ENCODE results near the gene PTPRF.

Gene PTPRF

GRCh38 chr1:43507296-43508295 lies 23.1 kb upstream of the PTPRF start:
- no peak for DNase-seq (ENCODE audit: low read depth)
- no peak for TF ChIP-seq CTCF (IDR thresholded peaks at IDR 0.05; ENCODE audit: control insufficient read depth, extremely low read depth, insufficient read depth)
- H3K4me3 ChIP-seq (ENCODE audit: low read depth, low read length): no peak overlapping the region

GRCh38 chr1:43509007-43509739 lies 21.5 kb upstream of the PTPRF start:
- no peak overlapping the region for H3K4me3 ChIP-seq (ENCODE audit: low read depth, low read length)
- peak; percentile 34 for DNase-seq (ENCODE audit: low read depth)
- no peak for TF ChIP-seq CTCF (IDR thresholded peaks at IDR 0.05; ENCODE audit: control insufficient read depth, extremely low read depth, insufficient read depth)

GRCh38 chr1:43509740-43510375 lies 20.8 kb upstream of the PTPRF start:
- no peak for TF ChIP-seq CTCF (IDR thresholded peaks at IDR 0.05; ENCODE audit: control insufficient read depth, extremely low read depth, insufficient read depth)
- no peak for DNase-seq (ENCODE audit: low read depth)
- no peak overlapping the region for H3K4me3 ChIP-seq (ENCODE audit: low read depth, low read length)

GRCh38 chr1:43510621-43511020 lies 20.1 kb upstream of the PTPRF start:
- no peak overlapping the region for H3K4me3 ChIP-seq (ENCODE audit: low read depth, low read length)
- no peak for DNase-seq (ENCODE audit: low read depth)
- TF ChIP-seq CTCF (IDR thresholded peaks at IDR 0.05; ENCODE audit: control insufficient read depth, extremely low read depth, insufficient read depth): no peak

GRCh38 chr1:43511394-43511793 lies 19.3 kb upstream of the PTPRF start:
- DNase-seq (ENCODE audit: low read depth): no peak
- no peak overlapping the region for H3K4me3 ChIP-seq (ENCODE audit: low read depth, low read length)
- TF ChIP-seq CTCF (IDR thresholded peaks at IDR 0.05; ENCODE audit: control insufficient read depth, extremely low read depth, insufficient read depth): no peak

GRCh38 chr1:43512133-43512532 lies 18.6 kb upstream of the PTPRF start:
- TF ChIP-seq CTCF (IDR thresholded peaks at IDR 0.05; ENCODE audit: control insufficient read depth, extremely low read depth, insufficient read depth): no peak
- H3K4me3 ChIP-seq (ENCODE audit: low read depth, low read length): no peak overlapping the region
- no peak for DNase-seq (ENCODE audit: low read depth)
